Skin of body (tissue), 2 donors: ENCODE data around the gene ZNF764. TPM values are rescaled to one million over a fixed set of nuclear protein-coding genes. Genes with fewer than 3 reads are reported as not detected.

ENCODE experiments used
- DNase-seq: peaks from one replicate; lab custom pipeline; 2025; lab: John Stamatoyannopoulos, UW
- total RNA-seq: library from RNA; depleted of rRNA; stranded (reverse); fragments of >200 nt; gene quantifications from one replicate; pipeline ENCODE4 v1.2.3, GENCODE V29; 2014

Gene ZNF764
- total RNA-seq, 1 donor from 2014 or later = 4.1 TPM

- peak; percentile 39 for DNase-seq
Observed at GRCh38 chr16:30570636-30571444, 12.7 kb upstream of the ZNF764 start.

DNA sequence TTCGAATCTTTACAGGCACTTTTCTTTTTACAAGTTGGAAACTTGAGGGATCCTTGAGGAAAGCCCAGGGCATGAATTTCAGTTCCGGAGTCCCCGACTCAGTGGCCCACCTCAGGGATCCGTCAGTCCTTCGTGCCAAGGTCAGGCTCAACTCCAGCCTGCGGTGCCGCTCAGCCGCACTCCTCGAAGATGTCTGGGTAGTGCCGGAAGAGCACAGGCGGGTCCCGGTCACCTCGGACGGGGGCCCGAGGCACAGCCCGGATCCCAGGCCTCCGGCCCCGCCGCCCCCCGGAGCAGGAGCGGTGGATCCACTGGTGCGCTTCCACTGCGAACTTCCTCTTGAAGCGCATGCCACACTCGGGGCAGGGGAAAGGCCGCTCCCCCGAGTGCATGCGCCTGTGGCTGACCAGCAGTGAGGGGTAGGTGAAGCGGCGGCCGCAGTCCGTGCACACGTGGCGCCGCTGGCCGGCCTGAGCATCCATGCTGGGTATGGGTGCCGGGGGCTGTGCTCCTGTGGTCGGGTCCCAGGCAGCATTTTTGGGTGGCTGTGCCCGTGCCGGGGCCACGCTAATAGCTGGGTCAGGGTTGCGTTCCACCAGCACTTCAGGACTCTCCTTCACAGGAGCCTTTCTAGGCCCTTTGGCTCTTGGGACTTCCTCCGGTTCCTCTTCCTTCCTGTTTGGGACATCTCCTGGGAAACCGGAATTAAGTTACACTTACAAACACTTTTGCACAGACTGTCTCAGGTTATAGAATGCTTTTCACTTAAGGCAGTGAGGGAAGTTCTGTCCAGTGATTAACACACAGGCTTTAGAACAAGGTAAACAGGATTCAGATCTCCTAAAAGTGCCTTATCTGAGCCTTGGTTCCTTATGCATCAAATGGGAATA, 11.8 kb upstream of the ZNF764 start:
- DNase-seq = peak; percentile 14

DNA sequence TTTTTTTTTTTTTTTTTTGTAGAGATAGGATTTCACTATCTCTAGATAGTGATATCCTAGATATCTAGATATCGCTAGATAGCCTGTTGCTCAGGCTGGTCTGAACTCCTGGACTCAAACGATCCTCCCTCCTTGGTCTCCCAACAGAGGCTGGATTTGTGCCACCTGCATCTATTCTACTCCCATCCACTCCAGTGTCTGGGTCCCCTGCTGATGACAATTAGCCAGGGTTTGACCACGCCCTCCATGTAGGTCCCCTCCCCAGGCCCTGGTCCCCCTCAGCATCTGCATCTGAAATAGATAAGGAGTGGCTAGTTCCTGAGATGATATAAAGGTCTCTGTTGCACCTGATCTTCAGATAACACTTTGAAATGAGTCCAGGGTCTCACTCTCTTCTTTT, 11.1 kb upstream of the ZNF764 start:
- DNase-seq = no peak

- DNase-seq = no peak
Observed at GRCh38 chr16:30567991-30568638, 9.9 kb upstream of the ZNF764 start.

- no peak for DNase-seq
Observed at GRCh38 chr16:30567160-30567990, 9.2 kb upstream of the ZNF764 start.

DNA sequence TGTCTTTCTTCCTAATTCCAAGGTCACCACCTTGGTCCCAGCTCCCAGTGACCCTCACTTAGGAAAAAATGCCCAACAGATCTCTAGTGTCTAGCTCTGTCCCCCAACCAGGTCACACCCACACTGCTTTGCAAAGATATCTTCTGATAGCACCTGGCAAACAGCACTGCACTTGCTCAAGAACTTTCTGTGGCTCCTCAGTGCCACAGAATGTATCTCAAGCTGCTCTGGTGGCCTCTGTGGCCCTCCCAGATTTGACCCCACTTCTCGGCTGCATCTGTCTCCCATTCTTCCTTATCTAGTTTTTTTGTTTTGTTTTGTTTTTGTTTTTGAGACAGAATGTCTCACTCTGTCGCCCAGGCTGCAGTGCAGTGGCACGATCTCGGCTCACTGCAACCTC, 8.4 kb upstream of the ZNF764 start:
- no peak for DNase-seq

DNA sequence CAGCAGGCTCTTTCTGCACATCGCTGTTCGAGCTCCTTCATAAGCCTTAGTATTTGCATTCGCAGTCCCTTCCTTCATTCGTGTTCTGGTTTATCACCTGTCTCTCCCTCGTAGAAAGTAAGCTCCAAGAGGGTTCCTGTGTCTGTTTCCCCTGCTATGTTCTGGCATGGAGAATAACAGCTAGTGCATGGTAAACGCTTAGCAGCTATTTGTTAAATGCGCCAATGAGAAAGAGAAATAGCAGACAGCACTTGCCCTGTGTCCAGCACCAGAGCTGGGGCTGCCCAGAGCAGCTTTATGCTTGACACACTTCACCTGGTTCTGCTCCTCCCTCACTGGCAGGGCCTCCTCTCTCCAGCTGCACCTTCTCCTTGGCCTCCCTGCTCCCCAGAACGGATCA, 7.8 kb upstream of the ZNF764 start:
- no peak for DNase-seq

- DNase-seq = no peak
Observed at GRCh38 chr16:30565526-30565925, 7.4 kb upstream of the ZNF764 start.

- no peak for DNase-seq
Observed at GRCh38 chr16:30562021-30562420, 3.8 kb upstream of the ZNF764 start.

DNA sequence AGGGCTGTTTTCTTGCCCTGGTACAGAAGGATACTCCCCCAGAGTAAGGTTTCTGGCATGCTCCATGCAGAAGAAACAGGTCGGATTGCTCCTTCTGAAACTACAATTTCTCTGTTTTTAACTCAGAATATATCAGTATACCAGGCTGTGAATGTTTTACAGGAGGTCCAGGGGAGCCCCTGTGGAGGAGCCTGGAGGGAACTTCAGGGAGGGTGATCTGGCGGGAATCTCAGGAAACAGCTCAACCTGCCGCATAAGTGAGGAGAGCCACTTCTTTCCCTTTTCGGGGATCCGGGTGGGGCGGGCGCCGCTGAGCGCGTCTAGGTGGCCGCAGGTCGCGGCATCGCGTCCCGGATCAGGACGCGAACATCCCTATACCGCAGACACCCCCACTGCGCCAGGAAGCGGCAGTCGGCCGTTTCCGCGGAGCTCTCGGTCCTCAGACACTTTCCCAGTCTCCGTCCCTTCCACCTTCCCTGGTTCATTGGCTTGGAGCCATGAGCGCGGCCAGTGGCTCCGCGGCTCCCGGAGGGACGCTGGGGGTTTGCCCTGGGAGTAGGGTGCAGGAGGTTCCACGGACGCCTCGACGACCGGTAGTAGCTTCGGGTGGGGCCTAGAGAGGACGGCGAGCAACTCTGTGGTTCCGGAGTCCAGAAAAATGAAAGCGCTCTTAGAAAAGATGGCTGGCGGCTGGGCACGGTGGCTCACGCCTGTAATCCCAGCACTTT, 3.1 kb upstream of the ZNF764 start:
- DNase-seq = no peak

DNA sequence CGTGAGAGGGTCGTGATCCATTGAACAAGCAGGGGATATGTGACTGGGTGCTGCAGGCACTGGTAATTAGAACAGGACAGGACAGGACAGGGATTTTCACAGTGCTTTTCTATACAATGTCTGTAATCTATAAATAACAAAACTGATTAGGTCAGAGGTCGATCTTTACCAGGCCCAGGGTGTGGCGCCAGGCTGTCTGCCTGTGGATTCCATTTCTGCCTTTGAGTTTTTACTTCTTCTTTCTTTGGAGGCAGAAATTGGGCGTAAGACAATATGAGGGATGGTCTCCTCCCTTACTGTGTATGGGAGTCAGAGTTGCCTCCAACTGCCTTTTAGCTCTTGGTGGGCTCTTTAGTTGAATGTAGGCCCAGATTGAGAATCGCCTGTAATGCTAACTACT, 1.5 kb upstream of the ZNF764 start:
- no peak for DNase-seq

- no peak for DNase-seq
Observed at GRCh38 chr16:30558789-30559377, 709 bp upstream of the ZNF764 start.

- no peak for DNase-seq
Observed at GRCh38 chr16:30557707-30557956, 542 bp downstream of the ZNF764 start.

DNA sequence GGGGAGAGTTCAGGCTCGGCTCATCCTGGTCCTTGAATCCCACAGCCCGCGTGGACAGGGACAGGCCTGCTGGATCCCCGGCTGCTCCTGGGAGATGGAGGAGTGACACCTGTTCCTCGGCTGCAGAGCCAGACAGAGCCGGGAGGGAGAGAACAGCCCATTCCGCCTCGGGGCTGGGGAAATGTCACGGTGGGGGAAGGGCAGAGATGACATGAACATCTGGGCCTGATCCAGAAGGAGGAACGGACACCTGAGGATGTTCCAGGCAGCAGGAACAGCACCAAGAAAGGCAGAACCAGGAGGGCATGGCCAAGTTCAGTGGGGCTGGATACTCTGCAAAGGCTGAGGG, 2.1 kb downstream of the ZNF764 start:
- DNase-seq = no peak

- no peak for DNase-seq
Observed at GRCh38 chr16:30555315-30556124, 2.7 kb downstream of the ZNF764 start.

DNA sequence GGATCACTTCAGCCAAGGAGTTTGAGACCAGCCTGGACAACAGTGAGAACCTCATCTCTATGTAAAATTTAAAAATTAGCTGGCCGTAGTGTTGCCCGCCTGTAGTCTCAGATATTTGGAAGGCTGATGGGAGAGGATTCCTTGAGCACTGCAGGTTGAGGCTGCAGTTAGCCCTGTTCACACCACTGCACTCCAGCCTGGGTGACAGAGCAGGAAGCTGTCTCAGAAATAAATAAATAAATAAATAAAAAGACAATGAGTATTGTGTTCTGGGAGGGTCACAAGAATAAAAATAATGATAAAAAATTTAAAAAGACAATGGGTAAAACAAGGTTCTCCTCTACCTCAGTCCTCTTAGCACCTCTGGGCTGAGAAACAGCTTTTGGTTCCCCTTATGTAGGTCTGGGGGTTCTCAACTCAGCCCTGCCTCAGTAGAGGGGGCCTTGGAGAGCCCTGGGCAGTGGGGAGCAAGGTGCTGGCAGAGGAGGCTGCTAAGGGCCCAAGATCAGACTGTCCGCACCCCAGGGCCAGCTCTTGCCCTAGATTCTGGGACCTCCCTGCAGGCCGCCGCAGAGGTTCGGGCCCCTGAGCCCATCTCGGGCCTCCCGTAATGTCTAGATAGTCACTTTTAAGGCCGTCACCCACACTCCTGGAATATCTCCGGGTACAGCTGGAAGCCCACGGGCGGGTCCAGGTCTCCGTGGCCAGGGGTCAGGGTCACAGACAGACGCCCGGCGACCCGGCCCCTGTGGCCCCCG, 3.4 kb downstream of the ZNF764 start:
- no peak for DNase-seq

GRCh38 chr16:30553393-30553899, 4.7 kb downstream of the ZNF764 start:
- no peak for DNase-seq

- DNase-seq = no peak
Observed at GRCh38 chr16:30552956-30553355, 5.2 kb downstream of the ZNF764 start.

DNA sequence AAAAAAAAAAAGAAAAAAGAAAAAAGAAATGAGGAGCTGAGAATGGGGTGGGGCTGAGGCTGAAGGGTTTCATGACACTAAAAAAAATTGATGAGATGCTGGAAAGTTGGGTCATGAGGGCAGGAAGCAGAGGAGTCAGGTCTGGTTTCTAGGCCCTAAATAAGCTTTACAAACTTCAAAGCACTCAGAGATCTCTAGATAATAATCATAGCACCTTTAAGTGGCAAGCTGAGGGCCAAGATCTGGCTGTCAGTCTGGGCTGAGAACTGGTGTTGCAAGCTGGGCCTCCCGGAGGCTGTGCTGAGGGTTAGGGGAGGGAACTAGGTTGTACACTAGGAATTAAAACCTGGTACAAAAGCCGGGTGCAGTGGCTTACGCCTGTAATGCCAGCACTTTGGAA, 6.4 kb downstream of the ZNF764 start:
- no peak for DNase-seq
